Neural progenitor cell (in vitro differentiated cells): ENCODE results near the gene SLC51B. TPM values are rescaled to one million over a fixed set of nuclear protein-coding genes. Genes with fewer than 3 reads are reported as not detected.

Source experiments
- DNase-seq: peaks from one replicate; pipeline ENCODE4 v3.0.0-alpha.2; 2016; ENCODE audit warnings: low spot score
- H2AFZ ChIP-seq: fragments of 200-600 bp; sonication (generic); replicated peaks from 2 replicates; pipeline ENCODE4 v1.6.1; 2016; ENCODE audit warnings: antibody characterized with exemption
- H3F3A ChIP-seq: fragments of 200-600 bp; sonication (generic); 2 replicates; pipeline ENCODE4 v1.6.1; 2016; ENCODE audit warnings: antibody characterized with exemption, low read depth
- H3K27ac ChIP-seq: fragments of 200-600 bp; sonication (generic); 2 replicates; pipeline ENCODE4 v1.5.1; 2016; ENCODE audit warnings: mild to moderate bottlenecking
- H3K27me3 ChIP-seq: fragments of 200-600 bp; sonication (generic); 2 replicates; pipeline ENCODE4 v1.6.1; 2016; ENCODE audit warnings: mild to moderate bottlenecking, moderate library complexity
- H3K36me3 ChIP-seq: fragments of 200-600 bp; sonication (generic); 2 replicates; pipeline ENCODE4 v1.5.1; 2016
- H3K4me1 ChIP-seq: fragments of 200-600 bp; sonication (generic); 2 replicates; pipeline ENCODE4 v1.6.1; 2016; ENCODE audit warnings: mixed run types
- H3K4me2 ChIP-seq: fragments of 200-600 bp; sonication (generic); 2 replicates; pipeline ENCODE4 v1.6.1; 2016
- H3K4me3 ChIP-seq: fragments of 200-600 bp; sonication (generic); 2 replicates; pipeline ENCODE4 v1.5.1; 2016
- H3K79me2 ChIP-seq: fragments of 200-600 bp; sonication (generic); 2 replicates; pipeline ENCODE4 v1.6.1; 2016; ENCODE audit warnings: low read depth
- H3K9ac ChIP-seq: fragments of 200-600 bp; sonication (generic); 2 replicates; pipeline ENCODE4 v1.6.1; 2016
- H3K9me3 ChIP-seq: fragments of 200-600 bp; sonication (generic); 2 replicates; pipeline ENCODE4 v1.5.1; 2016; ENCODE audit warnings: low read depth
- H4K20me1 ChIP-seq: fragments of 200-600 bp; sonication (generic); 2 replicates; pipeline ENCODE4 v1.6.1; 2016; ENCODE audit warnings: low read depth
- H3K27ac Mint-ChIP-seq: 3 replicates; pipeline ENCODE4 v1.8.0; 2021; ENCODE audit warnings: mixed read lengths
- H3K27me3 Mint-ChIP-seq: 2 replicates; pipeline ENCODE4 v1.8.0; 2022; ENCODE audit warnings: low read depth, mild to moderate bottlenecking, inconsistent platforms, moderate library complexity, mixed read lengths; ENCODE audit not compliant: insufficient read depth
- H3K36me3 Mint-ChIP-seq: 3 replicates; pipeline ENCODE4 v1.8.0; 2021; ENCODE audit warnings: mixed read lengths
- H3K4me1 Mint-ChIP-seq: 3 replicates; pipeline ENCODE4 v1.8.0; 2021; ENCODE audit warnings: mixed read lengths
- H3K4me3 Mint-ChIP-seq: 3 replicates; pipeline ENCODE4 v1.8.0; 2021; ENCODE audit warnings: mild to moderate bottlenecking, moderate library complexity, mixed read lengths
- H3K9me3 Mint-ChIP-seq: 3 replicates; pipeline ENCODE4 v1.8.0; 2020; ENCODE audit warnings: mixed read lengths
- EZH2 ChIP-seq: fragments of 200-600 bp; sonication (generic); IDR thresholded peaks from 2 replicates; pipeline ENCODE4 v1.6.1; 2017; ENCODE audit warnings: antibody characterized with exemption, mild to moderate bottlenecking, moderate library complexity
- EZH2phosphoT487 ChIP-seq: fragments of 200-600 bp; sonication (generic); IDR thresholded peaks from 2 replicates; pipeline ENCODE4 v1.6.1; 2017; ENCODE audit warnings: antibody characterized with exemption
- total RNA-seq: library from RNA; depleted of rRNA; stranded (reverse); fragments of >200 nt; gene quantifications from 2 replicates; pipeline ENCODE4 v1.2.3, GENCODE V29; 2015; ENCODE audit warnings: low replicate concordance
- TF ChIP-seq, protein P1 (sequence below): fragments of 200-600 bp; sonication (generic); IDR thresholded peaks from 2 replicates; pipeline ENCODE4 v1.5.1; 2017; ENCODE audit warnings: antibody characterized with exemption, mild to moderate bottlenecking

Gene SLC51B
- total RNA-seq, 1 donor from 2014 or later: not detected

DNA sequence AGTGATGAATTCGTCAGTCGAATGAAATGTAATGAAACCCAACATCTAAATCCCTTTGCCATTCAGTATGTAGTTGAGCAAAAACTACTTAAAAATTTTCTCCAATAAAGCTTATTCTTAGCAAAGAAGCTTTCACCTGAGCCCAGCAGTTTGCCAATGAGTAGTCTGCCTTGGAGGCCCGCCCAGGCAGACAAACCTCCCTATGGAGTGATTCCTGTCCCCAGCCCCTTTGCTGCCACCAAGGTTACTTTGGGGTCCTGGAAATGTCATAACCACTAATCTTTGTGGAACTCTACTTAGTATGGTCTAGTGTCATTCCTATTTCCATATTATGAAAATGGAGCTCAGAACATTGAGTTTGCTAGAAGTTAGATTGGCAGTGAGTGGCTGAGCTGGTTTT, 57.7 kb downstream of the SLC51B start:
- Mint-ChIP-seq H3K27ac (no peak overlapping the region), H3K9me3 (no peaks in the 10 kb centered on the region), H3K4me1 (no peaks in the 10 kb centered on the region), H3K4me3 (no peak overlapping the region), H3K27me3 (no peaks in the 10 kb centered on the region), H3K36me3 (peaks cover 19% of the 10 kb centered on the region)
- H3K4me1 ChIP-seq: no peaks in the 10 kb centered on the region
- no peak for DNase-seq
- H2AFZ ChIP-seq: no peak overlapping the region
- H3K4me2 ChIP-seq: peak overlapping the region; percentile 78
- H3K9me3 ChIP-seq: no peaks in the 10 kb centered on the region
- no peaks in the 10 kb centered on the region for H4K20me1 ChIP-seq
- H3K27ac ChIP-seq: no peak overlapping the region
- H3K4me3 ChIP-seq: peak overlapping the region; percentile 43
- TF ChIP-seq, protein P1, sequence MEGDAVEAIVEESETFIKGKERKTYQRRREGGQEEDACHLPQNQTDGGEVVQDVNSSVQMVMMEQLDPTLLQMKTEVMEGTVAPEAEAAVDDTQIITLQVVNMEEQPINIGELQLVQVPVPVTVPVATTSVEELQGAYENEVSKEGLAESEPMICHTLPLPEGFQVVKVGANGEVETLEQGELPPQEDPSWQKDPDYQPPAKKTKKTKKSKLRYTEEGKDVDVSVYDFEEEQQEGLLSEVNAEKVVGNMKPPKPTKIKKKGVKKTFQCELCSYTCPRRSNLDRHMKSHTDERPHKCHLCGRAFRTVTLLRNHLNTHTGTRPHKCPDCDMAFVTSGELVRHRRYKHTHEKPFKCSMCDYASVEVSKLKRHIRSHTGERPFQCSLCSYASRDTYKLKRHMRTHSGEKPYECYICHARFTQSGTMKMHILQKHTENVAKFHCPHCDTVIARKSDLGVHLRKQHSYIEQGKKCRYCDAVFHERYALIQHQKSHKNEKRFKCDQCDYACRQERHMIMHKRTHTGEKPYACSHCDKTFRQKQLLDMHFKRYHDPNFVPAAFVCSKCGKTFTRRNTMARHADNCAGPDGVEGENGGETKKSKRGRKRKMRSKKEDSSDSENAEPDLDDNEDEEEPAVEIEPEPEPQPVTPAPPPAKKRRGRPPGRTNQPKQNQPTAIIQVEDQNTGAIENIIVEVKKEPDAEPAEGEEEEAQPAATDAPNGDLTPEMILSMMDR: no peak
- TF ChIP-seq EZH2 (no peak), EZH2phosphoT487 (no peak)
- peaks cover 2% of the 10 kb centered on the region for H3F3A ChIP-seq
- H3K36me3 ChIP-seq: no peaks in the 10 kb centered on the region
- H3K9ac ChIP-seq: no peak overlapping the region
- H3K27me3 ChIP-seq: peaks cover 16% of the 10 kb centered on the region
- H3K79me2 ChIP-seq: no peaks in the 10 kb centered on the region

Other genes starting within 250 kb of the SLC51B start
- 50.8 and 111 TPM in 2 replicates for gene PIF1, start 219.7 kb upstream of the SLC51B start, total RNA-seq
- gene PLEKHO2, start 203.5 kb upstream of the SLC51B start, total RNA-seq: 7.7 and 15.7 TPM in 2 replicates
- gene ANKDD1A, start 133.5 kb upstream of the SLC51B start, total RNA-seq: 6.1 and 7.1 TPM in 2 replicates
- 84.4 and 109 TPM in 2 replicates for gene SPG21, start 55.5 kb upstream of the SLC51B start, total RNA-seq
- gene MTFMT, start 15.7 kb upstream of the SLC51B start, total RNA-seq: 22.2 and 30.3 TPM in 2 replicates
- gene RASL12, start 22.6 kb downstream of the SLC51B start, total RNA-seq: 5.8 and 7.7 TPM in 2 replicates
- gene KBTBD13, start 31.4 kb downstream of the SLC51B start, total RNA-seq: not detected in 2 replicates
- 0.39 and 1.1 TPM in 2 replicates for gene UBAP1L, start 69.8 kb downstream of the SLC51B start, total RNA-seq
- 24.7 and 26.2 TPM in 2 replicates for gene PDCD7, start 88.4 kb downstream of the SLC51B start, total RNA-seq
- gene CLPX, start 140.0 kb downstream of the SLC51B start, total RNA-seq: 31.5 and 72.6 TPM in 2 replicates
- 0.22 TPM in 1 of 2 replicates, not detected in the other for gene CILP, start 166.1 kb downstream of the SLC51B start, total RNA-seq
- gene PARP16, start 241.5 kb downstream of the SLC51B start, total RNA-seq: 5.7 and 9.4 TPM in 2 replicates